GM18868 (cell line): ENCODE data around the gene ISCA1.

Source experiments
- ATAC-seq: cut with Tn5 transposase; IDR thresholded peaks from one replicate; pipeline ENCODE4 v1.9.1; 2021; ENCODE audit warnings: mild to moderate bottlenecking, moderate library complexity; ENCODE audit not compliant: unreplicated experiment

Gene ISCA1

DNA sequence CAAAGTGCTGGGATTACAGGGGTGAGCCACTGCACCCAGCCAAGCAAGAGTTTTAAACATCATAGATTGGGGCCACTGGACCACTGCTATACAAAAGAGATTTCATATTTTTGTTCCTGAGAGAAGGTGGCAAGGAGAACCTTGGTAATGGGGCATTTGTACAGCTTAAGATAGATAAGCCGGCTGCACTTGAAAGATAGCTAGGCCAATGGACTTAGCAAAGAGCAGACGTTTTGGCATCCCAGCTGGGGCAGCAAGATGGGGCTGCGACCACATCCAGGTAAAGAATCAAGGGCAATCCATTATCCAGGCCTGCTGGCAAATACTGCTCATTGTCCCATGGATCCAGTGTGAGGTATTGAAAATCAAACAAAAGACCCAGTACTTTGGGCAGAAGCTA is 3.9 kb upstream of the ISCA1 start:
- no peak for ATAC-seq

DNA sequence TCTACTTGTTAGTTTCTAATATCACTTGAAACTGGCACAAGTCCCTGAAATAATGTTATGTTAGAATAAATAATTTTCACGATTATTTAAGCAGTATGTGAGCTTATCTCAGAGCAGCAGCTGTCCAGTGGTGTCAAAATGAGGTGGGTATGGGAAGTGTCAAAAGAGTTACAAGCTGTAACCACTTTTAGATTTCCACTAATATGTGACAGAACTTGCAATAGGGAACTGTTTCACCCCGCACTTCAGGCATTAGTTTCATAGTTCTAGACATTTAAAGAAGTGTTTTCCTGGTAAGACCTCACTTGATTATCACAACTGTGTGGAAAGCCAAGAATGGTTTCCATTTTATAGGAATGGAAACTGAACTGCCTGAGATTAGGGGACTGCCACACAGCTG is 2.9 kb upstream of the ISCA1 start:
- no peak for ATAC-seq

DNA sequence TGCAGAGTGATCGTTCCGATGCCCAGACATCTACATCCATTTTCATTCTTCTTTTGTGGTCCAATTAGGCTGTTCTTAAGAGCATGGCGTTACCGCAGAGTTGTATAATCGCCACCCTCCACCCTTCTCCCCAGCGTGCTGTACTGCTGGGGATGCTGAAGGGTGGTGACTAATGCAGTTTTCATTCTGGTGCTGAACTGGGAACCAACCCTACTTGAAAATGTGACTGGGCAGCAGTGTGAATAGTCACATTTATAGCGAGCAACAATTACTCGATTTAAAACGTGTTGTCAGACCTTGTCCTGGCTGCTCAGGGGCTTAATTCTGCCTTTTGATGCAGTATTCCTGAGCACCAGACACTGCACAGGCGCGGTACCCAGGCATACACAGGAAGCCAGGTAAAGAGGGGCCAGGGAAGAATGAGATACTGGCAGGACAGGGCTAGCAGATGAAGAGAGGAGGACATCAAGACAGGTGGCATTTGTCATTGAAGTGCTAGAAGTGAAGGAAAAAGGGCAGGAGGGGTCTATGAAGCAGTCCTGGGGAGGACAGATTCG is 719 bp upstream of the ISCA1 start:
- peak; percentile 25 for ATAC-seq

DNA sequence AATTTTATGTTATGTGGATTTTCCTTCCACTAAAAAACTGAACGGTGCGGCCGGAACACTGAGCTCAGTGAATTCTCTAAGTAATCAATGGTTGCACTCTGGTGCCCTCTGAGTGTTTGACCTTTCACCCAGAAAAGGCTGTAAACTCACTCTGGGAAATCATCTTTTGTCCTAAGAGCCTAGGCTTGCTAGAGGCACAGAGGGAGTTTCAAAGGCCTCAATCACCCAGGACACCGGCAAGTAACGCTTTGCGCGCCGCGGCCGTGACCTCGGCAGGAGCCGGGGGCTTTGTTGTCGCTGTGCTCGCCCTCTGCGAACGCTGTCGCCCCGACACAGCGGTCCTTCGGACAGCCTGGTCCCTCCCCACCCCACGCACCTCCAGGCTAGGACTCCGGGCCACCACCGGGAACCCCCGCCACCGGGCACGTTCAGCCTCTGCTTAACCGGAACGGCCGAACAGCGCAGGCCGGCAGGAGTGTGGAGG is 703 bp downstream of the ISCA1 start:
- ATAC-seq: no peak

DNA sequence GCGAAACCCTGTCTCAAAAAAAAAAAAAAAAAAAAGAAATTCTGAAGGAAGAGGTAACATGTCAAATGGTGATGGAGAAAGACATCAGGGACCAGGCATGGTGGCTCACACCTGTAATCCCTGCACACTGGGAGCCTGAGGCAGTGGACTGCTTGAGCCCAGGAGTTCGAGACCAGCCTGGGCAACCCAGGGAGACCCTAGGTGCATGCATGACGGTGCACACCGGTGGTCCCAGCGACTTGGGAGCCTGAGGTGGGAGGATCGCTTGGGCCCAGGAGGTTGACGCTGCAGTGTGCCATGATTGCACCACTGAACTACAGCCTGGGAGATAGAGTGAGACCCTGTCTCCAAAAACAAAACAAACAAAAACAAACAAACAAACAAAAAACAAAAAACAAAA is 1.8 kb downstream of the ISCA1 start:
- no peak for ATAC-seq

DNA sequence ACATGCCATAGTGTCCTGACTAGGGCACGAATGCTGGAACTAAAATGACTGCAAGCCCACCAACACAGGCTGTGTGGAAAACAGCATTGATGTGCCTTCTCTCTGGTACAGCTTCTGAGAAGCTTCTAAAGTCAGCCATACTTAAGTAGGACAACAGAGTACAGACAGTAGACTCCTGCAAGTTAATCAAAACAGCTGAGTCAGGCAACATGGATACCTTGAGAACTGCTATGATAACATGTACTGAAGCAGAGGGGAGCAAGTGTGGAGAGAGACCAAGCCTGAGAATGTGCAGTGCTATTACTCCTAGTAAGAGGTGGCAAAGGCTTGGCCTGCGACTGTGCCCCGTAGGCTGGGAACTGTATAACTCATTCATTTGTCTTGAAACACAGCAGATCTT is 2.5 kb downstream of the ISCA1 start:
- no peak for ATAC-seq

DNA sequence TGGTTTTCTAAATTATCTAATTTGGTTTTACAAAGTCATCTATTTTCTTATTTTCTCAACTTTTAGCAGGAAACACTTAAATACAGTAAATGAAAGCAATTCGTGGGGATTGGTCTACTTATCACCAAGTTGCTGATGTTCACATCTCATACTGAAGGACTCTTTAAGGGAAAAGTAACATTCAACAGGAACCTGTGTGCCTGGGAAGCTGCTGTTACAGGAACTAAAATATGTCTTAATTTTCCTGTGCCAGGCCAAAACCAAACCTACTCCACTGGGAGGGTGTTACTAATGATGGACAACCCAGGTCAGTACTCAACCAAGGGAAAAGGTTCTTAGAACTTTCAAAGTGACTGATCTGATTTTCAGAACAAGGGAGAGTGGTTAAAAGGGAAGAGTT is 5.3 kb downstream of the ISCA1 start:
- no peak for ATAC-seq

DNA sequence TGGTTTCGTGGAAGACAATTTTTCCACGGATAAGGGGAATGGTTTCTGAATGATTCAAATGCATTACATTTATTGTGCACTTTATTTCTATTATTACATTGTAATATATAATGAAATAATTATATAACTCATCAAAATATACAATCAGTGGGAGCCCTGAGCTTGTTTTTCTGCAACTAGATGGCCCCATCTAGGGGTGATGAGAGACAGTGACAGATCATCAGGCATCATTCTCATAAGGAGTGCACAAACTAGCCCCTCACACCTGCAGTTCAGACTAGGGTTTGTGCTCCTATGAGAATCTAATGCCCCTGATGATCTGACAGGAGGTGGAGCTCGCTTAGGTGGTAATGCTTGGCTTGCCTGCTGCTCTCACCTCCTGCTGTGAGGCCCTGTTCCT is 6.4 kb downstream of the ISCA1 start:
- no peak for ATAC-seq

DNA sequence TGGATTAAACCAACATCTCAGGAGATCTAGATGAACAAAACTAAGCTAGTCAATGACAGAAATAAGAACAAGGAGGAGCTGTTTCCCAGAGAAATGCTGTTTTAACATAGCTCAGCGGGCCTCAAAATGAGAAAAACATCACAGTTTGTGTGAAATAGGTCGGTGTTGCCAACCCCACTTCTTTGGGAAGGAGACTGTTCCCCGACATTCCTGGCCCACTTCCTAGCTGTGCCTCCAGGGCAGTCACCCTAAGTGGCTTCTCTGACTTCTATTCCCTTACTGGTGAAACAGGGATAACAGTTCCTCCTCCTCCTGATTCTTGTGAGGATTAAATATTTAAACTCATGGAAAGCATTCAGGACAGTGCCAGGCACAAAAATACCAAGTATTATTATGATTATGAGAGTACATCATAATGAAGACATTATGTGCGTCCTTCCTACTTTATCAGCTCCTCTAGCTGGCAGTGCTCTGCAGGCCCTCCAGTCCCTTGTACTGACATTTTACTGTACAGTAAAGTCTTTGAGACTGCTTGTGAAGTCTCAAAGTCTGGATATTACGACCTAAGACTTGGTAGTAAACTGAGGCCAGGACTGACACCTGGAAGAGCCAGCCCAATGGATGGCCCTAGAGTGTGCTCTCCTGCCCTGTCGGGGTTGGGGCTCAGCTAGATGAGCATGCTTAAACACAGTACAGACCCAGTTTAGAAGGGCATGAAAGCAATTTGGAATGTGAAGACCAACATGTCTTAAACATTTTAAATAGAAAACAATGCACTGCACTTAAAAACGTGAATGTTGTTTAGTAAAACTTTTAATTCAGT is 7.3 kb downstream of the ISCA1 start:
- no peak for ATAC-seq

DNA sequence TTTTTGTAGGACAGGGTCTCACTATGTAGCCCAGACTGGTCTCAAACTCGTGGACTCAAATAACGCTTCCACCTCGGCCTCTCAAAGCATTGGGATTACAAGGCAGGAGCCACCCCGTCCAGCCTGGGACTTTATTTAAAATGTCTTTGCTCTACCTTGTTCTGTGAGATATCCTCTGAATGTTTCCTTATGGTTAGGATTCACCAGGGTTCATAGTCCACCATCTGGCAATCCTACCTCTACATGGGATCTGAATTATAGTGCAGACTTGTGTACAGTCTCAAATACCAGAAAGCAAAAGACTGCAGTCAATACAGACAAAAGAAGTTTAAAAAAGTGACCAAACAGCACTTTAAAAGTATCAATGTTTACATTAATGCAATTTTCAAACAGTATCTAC is 10.1 kb downstream of the ISCA1 start:
- ATAC-seq: no peak

DNA sequence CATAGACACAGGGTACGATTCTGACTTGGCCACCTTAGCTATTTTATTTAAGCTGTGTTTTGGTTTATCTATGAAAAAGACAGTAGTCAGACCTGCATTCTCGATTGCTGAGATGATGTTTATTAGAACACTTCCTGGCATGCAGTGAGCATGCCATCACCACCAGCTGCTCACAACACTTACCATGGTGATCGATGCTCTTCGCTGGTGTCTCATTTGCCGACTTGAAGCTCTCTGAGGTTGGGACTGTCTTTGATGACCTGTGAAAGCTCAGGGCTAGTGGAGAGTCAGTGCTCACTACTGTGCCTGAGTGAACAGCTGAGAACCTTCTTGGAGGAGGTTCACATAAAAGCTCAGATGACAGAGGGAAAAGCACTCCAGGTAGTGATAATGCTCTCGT is 18.5 kb downstream of the ISCA1 start:
- no peak for ATAC-seq

DNA sequence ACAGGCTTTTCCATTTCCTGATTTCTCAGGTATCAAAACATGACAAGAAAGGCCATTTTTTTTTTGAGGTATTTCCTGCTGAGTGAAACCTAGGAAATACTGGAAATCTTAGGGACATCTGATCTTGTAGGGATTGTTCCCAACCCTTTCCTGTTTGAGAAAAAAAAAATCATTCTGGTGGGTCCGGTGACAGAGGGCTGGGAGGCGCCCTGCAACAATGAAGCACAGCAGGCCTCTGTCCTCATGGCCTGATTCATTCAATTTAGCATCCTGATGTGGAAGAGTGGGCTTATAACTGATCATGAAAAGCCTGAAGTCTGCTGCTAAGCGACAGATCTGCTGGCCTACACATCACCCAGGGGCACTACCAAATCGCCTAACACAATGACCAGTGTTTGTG is 19.8 kb downstream of the ISCA1 start:
- ATAC-seq: no peak

DNA sequence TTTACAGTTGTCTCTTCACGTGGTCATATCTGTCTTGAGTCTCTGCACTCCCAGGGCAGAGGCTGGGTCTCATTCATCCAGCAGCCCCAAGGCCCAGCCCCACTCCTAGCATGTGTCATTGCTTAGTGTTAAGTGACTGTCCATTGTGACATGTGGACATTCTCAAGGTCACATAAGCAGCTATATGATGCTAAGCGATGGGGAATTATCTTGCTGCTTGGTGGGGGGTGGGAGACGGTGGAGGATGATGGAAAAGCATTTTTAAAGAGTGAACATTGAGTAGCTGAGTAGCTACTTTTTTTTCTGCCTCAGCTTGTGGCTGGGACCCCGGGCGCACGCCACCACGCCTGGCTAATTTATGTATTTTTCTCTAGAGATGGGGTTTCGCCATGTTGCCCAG is 22.8 kb downstream of the ISCA1 start, which contains the start of gene C9orf153:
C9orf153 (minus strand) TSS at position 101 of the 400 bp plus-strand sequence. CDS start 30,054 bp downstream, outside the sequence.
- no peak for ATAC-seq

DNA sequence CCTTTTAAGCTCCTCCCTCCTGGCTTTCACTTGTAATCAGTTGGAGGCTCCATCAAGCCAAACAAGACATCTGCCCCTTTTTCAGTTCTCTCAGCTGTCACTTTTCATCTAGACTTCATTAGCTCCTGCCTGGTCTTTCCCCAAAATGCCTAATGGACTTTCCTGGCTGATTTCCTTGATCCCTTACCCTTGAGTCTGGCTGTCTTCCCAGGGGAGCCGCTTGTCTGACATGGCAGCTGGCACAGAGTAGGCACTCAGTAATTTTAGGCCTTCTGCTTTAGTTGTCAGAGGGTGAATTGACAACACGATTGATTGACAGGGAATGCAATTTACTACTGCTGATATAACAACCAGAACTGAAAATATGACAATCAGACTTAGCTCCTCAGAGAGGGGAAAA is 24.9 kb downstream of the ISCA1 start:
- ATAC-seq: no peak

DNA sequence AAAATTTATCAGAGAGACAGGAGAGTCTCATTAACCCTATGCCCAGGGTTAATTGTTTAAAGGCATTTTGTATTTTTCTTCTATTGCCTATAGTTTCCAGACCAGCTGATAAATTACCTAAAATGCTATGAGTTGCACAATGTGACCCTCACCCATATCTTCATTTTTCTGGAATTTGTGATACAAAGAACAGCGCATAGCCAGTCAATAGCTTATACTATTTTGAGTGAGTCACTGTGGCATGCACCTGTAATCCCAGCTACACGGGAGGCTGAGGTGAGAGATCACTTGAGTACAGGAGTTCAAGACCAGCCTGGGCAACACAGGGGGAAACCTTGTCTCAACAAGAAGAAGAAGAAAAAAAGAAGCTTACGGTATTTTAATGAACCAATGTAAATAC is 25.7 kb downstream of the ISCA1 start:
- no peak for ATAC-seq

DNA sequence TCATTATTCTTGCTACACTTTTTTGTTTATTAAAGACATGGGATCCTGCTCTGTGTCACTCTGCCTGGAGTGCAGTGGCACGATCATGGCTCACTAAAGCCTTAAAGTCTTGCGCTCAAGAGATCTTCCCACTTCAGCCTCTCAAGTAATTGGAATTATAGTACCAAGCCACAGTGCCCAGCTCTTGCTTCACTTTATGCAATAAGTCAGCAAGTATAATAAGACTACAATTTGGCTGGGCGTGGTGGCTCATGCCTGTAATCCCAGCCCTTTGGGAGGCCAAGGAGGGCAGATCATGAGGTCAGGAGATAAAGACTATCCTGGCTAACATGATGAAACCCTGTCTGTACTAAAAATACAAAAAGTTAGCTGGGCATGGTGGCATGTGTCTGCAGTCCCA is 28.8 kb downstream of the ISCA1 start:
- ATAC-seq: no peak

DNA sequence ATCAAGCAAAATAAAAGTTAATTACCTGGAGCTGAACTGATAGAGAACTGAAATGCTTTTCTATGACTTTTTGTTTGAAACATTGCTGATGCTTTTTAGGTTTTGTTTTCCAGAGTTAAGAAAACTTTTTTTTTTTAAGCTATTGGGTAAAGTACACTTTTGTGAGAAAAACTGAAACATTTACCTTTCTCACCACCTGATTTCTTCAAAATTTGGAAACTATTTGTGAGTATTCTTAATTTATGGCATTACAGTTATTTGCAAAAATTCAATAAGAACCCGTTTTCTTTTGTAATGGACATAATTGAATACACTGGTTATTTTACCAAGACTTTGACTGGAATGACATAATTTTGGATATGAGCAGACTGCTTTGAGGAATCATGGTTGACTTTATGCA is 29.5 kb downstream of the ISCA1 start:
- ATAC-seq: no peak

DNA sequence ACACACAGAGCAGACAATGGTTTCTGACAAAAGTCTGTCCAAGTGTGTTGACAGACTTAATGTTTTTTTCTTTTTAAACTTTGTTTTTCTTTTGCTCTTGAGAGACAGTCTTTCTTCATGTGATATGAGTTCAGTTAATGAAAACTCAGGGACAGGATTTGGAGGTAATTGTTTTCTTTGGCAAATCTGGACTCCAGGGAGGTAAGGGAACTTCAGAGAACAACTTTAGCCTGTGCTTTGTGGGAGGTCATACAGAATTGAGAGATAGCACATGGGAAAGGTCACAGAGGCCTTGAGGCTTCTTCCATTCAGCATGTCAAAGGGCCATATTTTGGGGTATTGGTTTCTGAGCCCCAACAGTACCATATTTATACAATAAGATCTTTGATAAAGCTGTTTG is 32.2 kb downstream of the ISCA1 start:
- no peak for ATAC-seq

DNA sequence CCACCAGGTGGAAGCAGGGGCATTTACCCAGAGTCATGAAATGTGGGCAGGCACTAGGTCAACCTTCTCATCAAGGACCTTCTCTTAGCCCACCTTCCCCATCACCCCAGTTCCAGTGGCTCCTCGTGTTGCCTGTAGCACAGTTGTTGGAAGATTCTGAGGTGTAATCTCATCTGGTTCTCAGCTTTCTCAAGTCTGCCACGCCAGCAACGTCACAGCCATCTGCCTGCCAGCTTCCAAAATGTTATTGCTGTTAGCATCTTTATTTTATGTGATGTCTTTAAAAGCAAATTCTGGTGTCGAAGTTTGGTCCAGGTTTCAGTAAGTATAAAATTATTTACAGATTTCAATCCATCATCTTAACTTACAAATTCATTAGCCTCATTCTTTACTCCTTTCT is 33.6 kb downstream of the ISCA1 start:
- ATAC-seq: no peak

DNA sequence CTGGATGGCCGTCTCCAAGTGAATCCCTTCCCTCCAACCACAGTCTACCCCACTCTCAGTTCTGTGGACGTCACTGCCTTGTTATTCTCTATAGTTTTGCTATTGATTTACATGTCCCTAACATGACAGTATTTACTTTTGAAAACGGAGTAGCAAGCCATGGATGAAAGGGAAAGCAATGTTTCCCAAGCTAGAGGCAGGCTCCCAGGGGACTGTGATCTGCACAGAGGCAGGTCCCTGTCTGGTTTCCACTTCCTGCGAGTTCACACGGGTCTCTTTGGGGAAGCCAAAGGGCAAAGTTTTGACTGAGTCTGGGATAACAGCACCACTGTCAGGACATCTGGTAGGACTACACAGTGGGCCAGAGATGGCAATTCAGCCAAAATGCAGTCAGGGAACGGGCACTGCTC is 35.6 kb downstream of the ISCA1 start:
- ATAC-seq: peak; percentile 84

DNA sequence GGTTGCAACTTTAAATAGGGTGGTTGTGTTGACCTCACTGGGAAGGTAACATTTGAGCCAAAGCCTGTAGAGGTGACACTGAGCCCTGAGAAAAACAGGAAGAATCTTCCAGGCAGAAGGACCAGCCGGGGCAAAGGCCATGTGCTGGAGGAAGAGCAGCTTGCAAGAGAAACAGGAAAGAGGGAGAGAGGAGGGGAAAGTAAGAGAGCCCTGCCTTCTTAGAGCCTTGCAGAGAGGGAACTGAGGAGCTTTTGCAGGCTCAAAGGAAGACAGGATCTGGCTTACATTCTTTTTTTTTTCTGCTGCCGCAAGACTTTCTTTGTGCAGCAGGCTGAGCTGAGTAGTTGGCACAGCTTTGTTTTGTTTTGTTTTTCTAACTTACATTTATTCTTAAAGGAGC is 40.3 kb downstream of the ISCA1 start:
- no peak for ATAC-seq

DNA sequence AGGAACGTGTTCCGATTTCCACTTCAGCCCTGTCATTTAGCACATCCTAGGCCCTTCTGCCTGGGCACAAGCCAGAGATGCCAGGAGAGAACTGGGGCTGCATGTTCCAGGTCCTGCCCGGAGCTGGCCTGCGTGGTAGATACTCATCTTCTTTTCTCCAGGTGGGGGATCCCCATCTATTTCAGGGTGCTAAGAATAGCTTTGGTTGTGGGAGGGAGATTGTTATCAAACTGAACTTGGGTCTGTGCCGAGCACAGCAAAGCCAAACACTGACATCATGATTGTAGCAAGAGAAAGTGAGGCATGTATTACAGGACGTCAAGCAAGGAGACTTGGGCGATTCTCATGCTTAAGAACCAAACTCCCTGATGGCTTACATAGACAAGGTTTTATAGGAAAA is 41.1 kb downstream of the ISCA1 start:
- ATAC-seq: peak; percentile 55
